ENCODE data around the gene ZNF839. TPM values are rescaled to one million over a fixed set of nuclear protein-coding genes. Genes with fewer than 3 reads are reported as not detected.
A peak's percentile ranks its signal among the peaks of the same experiment; 100 is the strongest.
"Not testable (repeated sequence)": the region's sequence is repeated elsewhere in the genome, so short reads cannot be mapped to it uniquely, and the experiment has no call there.

ZNF839 gene
- total RNA-seq, 1 donor = 7.5 TPM

GRCh38 chr14:102292441-102292840, 27.1 kb upstream of the ZNF839 start:
- TF ChIP-seq, protein P1, sequence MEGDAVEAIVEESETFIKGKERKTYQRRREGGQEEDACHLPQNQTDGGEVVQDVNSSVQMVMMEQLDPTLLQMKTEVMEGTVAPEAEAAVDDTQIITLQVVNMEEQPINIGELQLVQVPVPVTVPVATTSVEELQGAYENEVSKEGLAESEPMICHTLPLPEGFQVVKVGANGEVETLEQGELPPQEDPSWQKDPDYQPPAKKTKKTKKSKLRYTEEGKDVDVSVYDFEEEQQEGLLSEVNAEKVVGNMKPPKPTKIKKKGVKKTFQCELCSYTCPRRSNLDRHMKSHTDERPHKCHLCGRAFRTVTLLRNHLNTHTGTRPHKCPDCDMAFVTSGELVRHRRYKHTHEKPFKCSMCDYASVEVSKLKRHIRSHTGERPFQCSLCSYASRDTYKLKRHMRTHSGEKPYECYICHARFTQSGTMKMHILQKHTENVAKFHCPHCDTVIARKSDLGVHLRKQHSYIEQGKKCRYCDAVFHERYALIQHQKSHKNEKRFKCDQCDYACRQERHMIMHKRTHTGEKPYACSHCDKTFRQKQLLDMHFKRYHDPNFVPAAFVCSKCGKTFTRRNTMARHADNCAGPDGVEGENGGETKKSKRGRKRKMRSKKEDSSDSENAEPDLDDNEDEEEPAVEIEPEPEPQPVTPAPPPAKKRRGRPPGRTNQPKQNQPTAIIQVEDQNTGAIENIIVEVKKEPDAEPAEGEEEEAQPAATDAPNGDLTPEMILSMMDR (IDR thresholded peaks at IDR 0.05; ENCODE audit: insufficient read depth, low read length) = no peak
- H3K4me3 ChIP-seq (ENCODE audit: low read depth, low read length) = no peak overlapping the region
- DNase-seq (ENCODE audit: low read depth) = no peak

DNA sequence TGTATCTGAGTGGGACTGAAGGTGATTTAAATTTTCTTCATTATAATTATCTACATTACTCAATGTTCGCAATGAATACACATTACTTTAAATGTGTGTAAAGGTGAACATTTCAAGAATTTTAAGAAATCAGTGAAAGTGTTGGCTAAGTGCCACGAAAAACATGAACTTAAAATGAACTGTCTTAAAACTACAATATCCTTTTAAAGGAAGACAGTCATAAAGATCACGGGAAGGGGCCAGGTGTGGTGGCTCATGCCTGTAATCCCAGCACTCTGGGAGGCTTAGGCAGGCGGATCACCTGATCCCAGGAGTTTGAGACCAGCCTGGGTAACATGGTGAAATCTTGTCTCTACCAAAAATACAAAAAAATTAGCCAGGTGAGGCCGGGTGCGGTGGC, 25.8 kb upstream of the ZNF839 start:
- H3K4me3 ChIP-seq (ENCODE audit: low read depth, low read length) = no peak overlapping the region
- peak; percentile 67 for DNase-seq (ENCODE audit: low read depth)
- TF ChIP-seq, protein P1 (IDR thresholded peaks at IDR 0.05; ENCODE audit: insufficient read depth, low read length) = no peak

DNA sequence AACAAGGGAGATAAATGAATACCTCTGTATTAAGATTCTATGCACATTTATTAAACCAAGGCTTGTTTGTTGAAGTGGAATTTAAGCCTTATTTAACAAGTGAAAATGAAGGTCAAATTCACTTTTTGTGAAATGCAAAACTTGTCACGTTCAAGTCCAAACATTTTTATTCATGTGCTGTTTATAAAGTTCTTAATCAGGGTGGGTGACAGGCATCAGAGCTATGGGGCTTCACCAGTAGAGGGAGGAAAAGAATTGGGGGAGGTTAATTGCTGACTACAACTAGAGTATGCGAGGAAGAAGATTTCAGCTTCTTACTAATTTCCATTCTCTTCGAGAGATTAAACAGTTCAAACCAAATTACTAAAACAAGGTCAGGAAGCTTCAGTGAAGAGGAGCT, 24.3 kb upstream of the ZNF839 start:
- TF ChIP-seq, protein P1 (IDR thresholded peaks at IDR 0.05; ENCODE audit: insufficient read depth, low read length) = peak; percentile 69
- no peak overlapping the region for H3K4me3 ChIP-seq (ENCODE audit: low read depth, low read length)
- DNase-seq (ENCODE audit: low read depth) = peak; percentile 63

- TF ChIP-seq, protein P1 (IDR thresholded peaks at IDR 0.05; ENCODE audit: insufficient read depth, low read length) = no peak
- H3K4me3 ChIP-seq (ENCODE audit: low read depth, low read length) = no peak overlapping the region
- no peak for DNase-seq (ENCODE audit: low read depth)
Measured at GRCh38 chr14:102297436-102298170, 21.9 kb upstream of the ZNF839 start.

GRCh38 chr14:102298303-102299070, 21.1 kb upstream of the ZNF839 start:
- not testable (repeated sequence) for DNase-seq (ENCODE audit: low read depth); H3K4me3 ChIP-seq (ENCODE audit: low read depth, low read length)

DNA sequence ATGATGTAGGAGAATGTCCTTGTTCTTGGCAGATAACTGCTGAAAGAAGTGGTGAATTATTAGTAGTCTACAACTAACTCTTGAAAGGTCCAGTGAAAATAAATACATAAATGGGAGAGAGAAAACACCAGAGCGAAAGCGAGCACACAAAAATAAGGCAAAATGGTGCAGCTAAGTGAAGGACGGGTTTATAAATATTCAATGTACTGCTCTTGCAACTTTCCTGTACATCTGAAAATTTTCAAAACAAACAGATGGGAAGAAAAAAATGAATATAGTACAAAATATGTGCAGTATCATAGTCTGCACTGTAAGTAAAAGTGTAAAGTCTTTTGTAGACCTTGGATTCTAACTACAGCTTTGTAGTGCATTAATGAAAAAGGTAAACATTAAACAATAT, 15.9 kb upstream of the ZNF839 start:
- TF ChIP-seq, protein P1 (IDR thresholded peaks at IDR 0.05; ENCODE audit: insufficient read depth, low read length) = no peak
- peak overlapping the region; percentile 94 for H3K4me3 ChIP-seq (ENCODE audit: low read depth, low read length)
- no peak for DNase-seq (ENCODE audit: low read depth)
